GM21360 (cell line): Measurements from ENCODE around the gene ETNK1.

Source experiments
- ATAC-seq: cut with Tn5 transposase; IDR thresholded peaks from one replicate; pipeline ENCODE4 v1.9.1; 2021; ENCODE audit warnings: mild to moderate bottlenecking, moderate library complexity; ENCODE audit not compliant: unreplicated experiment

Gene ETNK1

DNA sequence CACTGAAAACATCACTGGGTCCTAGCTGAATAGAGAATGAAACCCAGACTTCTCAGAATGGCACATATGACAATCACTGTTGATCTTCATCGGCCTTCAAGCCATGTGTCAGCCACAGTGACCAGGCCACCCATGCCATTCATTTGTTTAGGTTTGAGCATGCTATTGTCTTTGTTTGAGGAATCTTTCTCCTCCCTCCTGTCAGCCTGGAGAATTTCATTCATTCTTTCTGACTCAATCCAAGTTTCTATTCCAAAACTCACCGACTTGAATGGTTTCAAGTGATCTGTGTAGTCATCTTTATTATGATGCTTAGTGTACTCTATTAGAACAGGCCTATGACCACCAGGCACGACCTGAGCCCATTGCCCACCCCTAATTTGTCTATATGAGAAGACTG lies 106.3 kb downstream of the ETNK1 start:
- ATAC-seq: no peak

GRCh38 chr12:22733756-22734155 lies 108.8 kb downstream of the ETNK1 start:
- ATAC-seq: no peak

DNA sequence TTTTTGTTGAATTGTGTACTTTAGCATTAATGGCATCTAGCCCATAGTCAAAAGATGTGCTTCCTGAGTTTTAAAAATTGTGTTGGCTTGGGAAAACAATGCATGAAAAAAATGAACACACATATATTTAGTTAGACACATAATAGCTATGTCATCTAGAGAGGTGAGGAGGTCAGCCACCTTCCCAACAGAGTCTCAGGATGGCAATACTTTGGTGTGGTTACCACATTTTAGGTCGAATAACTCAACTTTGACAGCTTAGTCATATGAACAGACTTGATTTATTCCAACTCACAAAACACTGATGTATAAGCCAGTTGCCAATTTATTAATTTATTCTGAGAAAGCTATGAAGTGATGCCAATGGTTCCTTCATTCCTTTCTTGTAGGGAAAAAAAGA lies 114.0 kb downstream of the ETNK1 start:
- ATAC-seq: no peak
